ENCODE results near the gene SCNN1B.

DNA sequence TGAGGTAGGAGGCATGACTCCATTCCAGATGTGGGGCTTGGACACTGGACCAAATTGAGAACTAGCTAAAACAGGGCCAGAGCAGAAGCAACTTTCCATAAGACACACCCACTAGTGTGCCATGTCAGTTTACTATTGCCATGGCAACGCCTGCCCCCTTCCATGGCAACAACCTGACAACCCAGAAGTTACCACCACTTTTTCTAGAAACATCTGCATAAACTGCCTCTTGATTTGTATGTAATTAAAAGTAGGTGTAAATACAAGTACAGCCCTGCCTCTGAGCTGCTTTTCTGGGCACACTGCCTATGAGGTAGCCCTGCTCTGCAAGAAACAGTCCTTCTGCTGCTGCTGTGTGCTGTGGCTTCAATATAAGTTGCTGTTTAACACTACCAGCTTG is 19.5 kb upstream of the SCNN1B start:
- TF ChIP-seq, protein P1, sequence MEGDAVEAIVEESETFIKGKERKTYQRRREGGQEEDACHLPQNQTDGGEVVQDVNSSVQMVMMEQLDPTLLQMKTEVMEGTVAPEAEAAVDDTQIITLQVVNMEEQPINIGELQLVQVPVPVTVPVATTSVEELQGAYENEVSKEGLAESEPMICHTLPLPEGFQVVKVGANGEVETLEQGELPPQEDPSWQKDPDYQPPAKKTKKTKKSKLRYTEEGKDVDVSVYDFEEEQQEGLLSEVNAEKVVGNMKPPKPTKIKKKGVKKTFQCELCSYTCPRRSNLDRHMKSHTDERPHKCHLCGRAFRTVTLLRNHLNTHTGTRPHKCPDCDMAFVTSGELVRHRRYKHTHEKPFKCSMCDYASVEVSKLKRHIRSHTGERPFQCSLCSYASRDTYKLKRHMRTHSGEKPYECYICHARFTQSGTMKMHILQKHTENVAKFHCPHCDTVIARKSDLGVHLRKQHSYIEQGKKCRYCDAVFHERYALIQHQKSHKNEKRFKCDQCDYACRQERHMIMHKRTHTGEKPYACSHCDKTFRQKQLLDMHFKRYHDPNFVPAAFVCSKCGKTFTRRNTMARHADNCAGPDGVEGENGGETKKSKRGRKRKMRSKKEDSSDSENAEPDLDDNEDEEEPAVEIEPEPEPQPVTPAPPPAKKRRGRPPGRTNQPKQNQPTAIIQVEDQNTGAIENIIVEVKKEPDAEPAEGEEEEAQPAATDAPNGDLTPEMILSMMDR (IDR thresholded peaks at IDR 0.05) = no peak
- no peak for TF ChIP-seq POLR2A (IDR thresholded peaks at IDR 0.05)
